Gastroesophageal sphincter (tissue), 4 donors: ENCODE data around the gene POLR2I. TPM values are rescaled to one million over a fixed set of nuclear protein-coding genes. Genes with fewer than 3 reads are reported as not detected.

ENCODE experiments used
- ATAC-seq: fragments of 150-250 bp; one replicate; pipeline ENCODE4 v1.9.1; 2016; ENCODE audit warnings: mild to moderate bottlenecking, moderate library complexity
- H3K27ac ChIP-seq, 4 donors: fragments of 200-600 bp; sonication (generic) in 3 of 4; 1 replicate in 3 of 4; 2 replicates in 1 of 4; pipeline ENCODE4 v1.5.1; 2016 to 2019
- H3K27me3 ChIP-seq: fragments of 200-600 bp; sonication (generic); one replicate; pipeline ENCODE4 v1.5.1; 2019
- H3K36me3 ChIP-seq, 2 donors: fragments of 200-600 bp; sonication (generic); one replicate each; pipeline ENCODE4 v1.5.1; 2019; ENCODE audit warnings: control low read depth in 1 of 2
- H3K4me1 ChIP-seq, 3 donors: fragments of 200-600 bp; sonication (generic); 1 replicate in 2 of 3; 2 replicates in 1 of 3; pipeline ENCODE4 v1.5.1; 2016 to 2019; ENCODE audit warnings: control low read depth in 2 of 3
- H3K4me3 ChIP-seq, 2 donors: fragments of 200-600 bp; sonication (generic); one replicate each; pipeline ENCODE4 v1.5.1; 2019; ENCODE audit warnings: mild to moderate bottlenecking in 1 of 2, moderate library complexity in 1 of 2
- H3K9me3 ChIP-seq, 3 donors: fragments of 200-600 bp; sonication (generic); one replicate each; pipeline ENCODE4 v1.5.1; 2017 to 2019; ENCODE audit warnings: control low read depth in 2 of 3
- CTCF ChIP-seq, 4 experiments: fragments of 200-600 bp in 2 of 4; fragments of 450-650 bp in 2 of 4; sonication (generic) in 1 of 4; IDR thresholded peaks; one replicate each; pipeline ENCODE4 v1.5.1; 2017 to 2019; ENCODE audit warnings: antibody characterized with exemption in 4 of 4, mild to moderate bottlenecking in 2 of 4, moderate library complexity in 2 of 4
- EP300 ChIP-seq: sonication (generic); formaldehyde crosslinking; IDR thresholded peaks from one replicate; pipeline ENCODE4 v1.6.1; 2017; ENCODE audit warnings: antibody characterized with exemption, mild to moderate bottlenecking
- POLR2A ChIP-seq, 2 donors: fragments of 450-650 bp; IDR thresholded peaks; one replicate each; pipeline ENCODE4 v1.6.1; 2017; ENCODE audit warnings: antibody characterized with exemption in 2 of 2, mild to moderate bottlenecking in 2 of 2, moderate library complexity in 1 of 2
- POLR2AphosphoS5 ChIP-seq: sonication (generic); formaldehyde crosslinking; IDR thresholded peaks from one replicate; pipeline ENCODE4 v1.6.1; 2017; ENCODE audit warnings: antibody characterized with exemption
- WGBS, 2 donors: methylation state at CpG; one replicate each; pipeline ENCODE4 v1.1.5; 2018; ENCODE audit warnings: low coverage in 1 of 2; 5-methylcytosine and 5-hydroxymethylcytosine counted together
- total RNA-seq, 4 donors: library from RNA; depleted of rRNA; stranded (reverse); fragments of >200 nt; gene quantifications; one replicate each; pipeline ENCODE4 v1.1.0, GENCODE V29; 2016

POLR2I gene
- total RNA-seq, 4 donors from 2014 or later, result 49.3 to 60.2 (median 54.1) TPM

GRCh38 chr19:36103842-36104552 is 10.7 kb downstream of the POLR2I start:
- no peak overlapping the region for H3K4me3 ChIP-seq
- 93 to 95% methylated on average over 4 to 11 of the region's 12 CpGs for WGBS, 2 donors
- no peaks in the 10 kb centered on the region for H3K27me3 ChIP-seq
- no peak overlapping the region for H3K27ac ChIP-seq
- H3K36me3 ChIP-seq, result peaks cover 0 to 25% of the 10 kb centered on the region in 2 donors
- no peaks in the 10 kb centered on the region for H3K4me1 ChIP-seq
- no peak for TF ChIP-seq CTCF (IDR thresholded peaks at IDR 0.05)
- no peak for TF ChIP-seq POLR2AphosphoS5
- no peak for ATAC-seq
- H3K9me3 ChIP-seq, result no peaks in the 10 kb centered on the region

GRCh38 chr19:36103040-36103626 is 11.5 kb downstream of the POLR2I start:
- Histone ChIP-seq H3K27ac (no peak overlapping the region), H3K27me3 (no peaks in the 10 kb centered on the region), H3K4me1 (no peaks in the 10 kb centered on the region), H3K4me3 (no peak overlapping the region), H3K9me3 (no peaks in the 10 kb centered on the region), H3K36me3 (peaks cover 0 to 17% of the 10 kb centered on the region in 2 donors)
- WGBS, 2 donors, result 100% methylated on average over 3 of the region's 24 CpGs; no CpG with 5 or more reads in 1 of the 2 donors
- ATAC-seq, result no peak
- TF ChIP-seq CTCF (IDR thresholded peaks at IDR 0.05) (no peak), POLR2AphosphoS5 (no peak), EP300 (no peak), POLR2A (IDR thresholded peaks at IDR 0.05) (no peak)

- Histone ChIP-seq H3K4me3 (no peak overlapping the region), H3K27me3 (no peaks in the 10 kb centered on the region), H3K36me3 (peaks cover 0 to 5% of the 10 kb centered on the region in 2 donors), H3K27ac (no peak overlapping the region), H3K9me3 (no peaks in the 10 kb centered on the region), H3K4me1 (no peaks in the 10 kb centered on the region)
- 67% methylated on average over 3 of the region's 27 CpGs; no CpG with 5 or more reads in 1 of the 2 donors for WGBS, 2 donors
- TF ChIP-seq EP300 (no peak), POLR2A (IDR thresholded peaks at IDR 0.05) (no peak), CTCF (IDR thresholded peaks at IDR 0.05) (no peak), POLR2AphosphoS5 (no peak)
- ATAC-seq, result no peak
Measured at GRCh38 chr19:36101550-36102327, 12.9 kb downstream of the POLR2I start.

GRCh38 chr19:36100476-36100875 is 14.2 kb downstream of the POLR2I start:
- Histone ChIP-seq H3K27me3 (no peaks in the 10 kb centered on the region), H3K36me3 (no peaks in the 10 kb centered on the region), H3K4me1 (no peaks in the 10 kb centered on the region), H3K4me3 (no peak overlapping the region), H3K27ac (no peak overlapping the region), H3K9me3 (no peaks in the 10 kb centered on the region)
- no CpG with 5 or more reads among the region's 5 CpGs for WGBS, 2 donors
- TF ChIP-seq CTCF (IDR thresholded peaks at IDR 0.05) (no peak), POLR2AphosphoS5 (no peak), POLR2A (IDR thresholded peaks at IDR 0.05) (no peak), EP300 (no peak)
- ATAC-seq, result no peak
